K562 (cell line): Measurements from ENCODE around the gene CCDC82. TPM values are rescaled to one million over a fixed set of nuclear protein-coding genes. Genes with fewer than 3 reads are reported as not detected.

ENCODE experiments used
- BRF1 ChIP-seq: IDR thresholded peaks from 3 replicates; pipeline ENCODE4 v1.6.1; 2011; ENCODE audit warnings: borderline replicate concordance, mild to moderate bottlenecking; ENCODE audit not compliant: insufficient read length; ENCODE audit errors: extremely low read depth
- IRF1 ChIP-seq: sonication (generic); formaldehyde crosslinking; IDR thresholded peaks from 2 replicates; pipeline ENCODE4 v1.8.0; 2022; ENCODE audit warnings: missing genetic modification reagents, mild to moderate bottlenecking, borderline replicate concordance
- MNT ChIP-seq, 2 experiments: fragments of 450-650 bp; conservative IDR thresholded peaks; 2 replicates each; pipeline ENCODE4 v1.6.1; 2017; ENCODE audit warnings: mild to moderate bottlenecking in 2 of 2, moderate library complexity in 2 of 2
- TAF15 ChIP-seq: fragments of 200-400 bp; formaldehyde crosslinking; IDR thresholded peaks from 2 replicates; pipeline ENCODE4 v1.6.1; 2017; ENCODE audit warnings: mild to moderate bottlenecking, low read depth, low read length, moderate library complexity
- ZNF133 ChIP-seq: fragments of 250-450 bp; sonication (Bioruptor Pico); IDR thresholded peaks from 2 replicates; pipeline ENCODE4 v1.4.0; 2020; ENCODE audit warnings: mild to moderate bottlenecking
- ZNF318 ChIP-seq, 2 experiments: fragments of 450-650 bp; IDR thresholded peaks; 2 replicates each; pipeline ENCODE4 v1.6.1; 2016; ENCODE audit warnings: mild to moderate bottlenecking in 2 of 2, borderline replicate concordance in 1 of 2, low read depth in 1 of 2, moderate library complexity in 1 of 2
- ZNF444 ChIP-seq: fragments of 250-450 bp; sonication (Bioruptor Pico); IDR thresholded peaks from 2 replicates; pipeline ENCODE4 v1.4.0; 2020; ENCODE audit warnings: mild to moderate bottlenecking, moderate library complexity
- ZNF77 ChIP-seq: fragments of 250-450 bp; sonication (Bioruptor Pico); IDR thresholded peaks from 2 replicates; pipeline ENCODE4 v1.5.0; 2020
- polyA plus RNA-seq, 8 experiments: library from polyadenylated mRNA; depleted of rRNA in 4 of 8; stranded (reverse) in 5 of 8; unstranded in 3 of 8; fragments of >200 nt; fragmentation: Nextera tagmentation in 2 of 8; fragmentation: Illumina TruSeq in 1 of 8; extraction: Ambion mirVana in 2 of 8; extraction: Trizol in 1 of 8; gene quantifications; 2 replicates each; pipeline versions ENCODE4 v1.2.1 to v1.2.3, GENCODE V29; 2011 to 2014; ENCODE audit warnings: inconsistent platforms in 1 of 8, missing spikeins in 1 of 8
- total RNA-seq, 7 experiments: library from RNA; depleted of rRNA in 6 of 7; stranded (reverse); fragments of >200 nt in 6 of 7; fragmentation: Illumina TruSeq in 2 of 7; extraction: Trizol in 2 of 7; gene quantifications; 2 replicates each; pipeline versions ENCODE4 v1.2.1 to v1.2.3, GENCODE V29; 2011 to 2021; ENCODE audit warnings: low replicate concordance in 1 of 7
- TF ChIP-seq, protein P1 (sequence below): fragments of 450-650 bp; formaldehyde crosslinking; IDR thresholded peaks from 2 replicates; pipeline ENCODE4 v1.4.0; 2020; ENCODE audit warnings: mild to moderate bottlenecking, moderate library complexity
- TF ChIP-seq, protein P2 (sequence below): fragments of 450-650 bp; IDR thresholded peaks from 2 replicates; pipeline ENCODE4 v1.6.1; 2016; ENCODE audit warnings: borderline replicate concordance

CCDC82 gene
- total and polyA plus RNA-seq, 9 of the 15 experiments (the other 6 are each of a cell fraction or from before 2014, with no cell fraction given), result 12.5 to 51.3 (median 24.5) TPM

DNA sequence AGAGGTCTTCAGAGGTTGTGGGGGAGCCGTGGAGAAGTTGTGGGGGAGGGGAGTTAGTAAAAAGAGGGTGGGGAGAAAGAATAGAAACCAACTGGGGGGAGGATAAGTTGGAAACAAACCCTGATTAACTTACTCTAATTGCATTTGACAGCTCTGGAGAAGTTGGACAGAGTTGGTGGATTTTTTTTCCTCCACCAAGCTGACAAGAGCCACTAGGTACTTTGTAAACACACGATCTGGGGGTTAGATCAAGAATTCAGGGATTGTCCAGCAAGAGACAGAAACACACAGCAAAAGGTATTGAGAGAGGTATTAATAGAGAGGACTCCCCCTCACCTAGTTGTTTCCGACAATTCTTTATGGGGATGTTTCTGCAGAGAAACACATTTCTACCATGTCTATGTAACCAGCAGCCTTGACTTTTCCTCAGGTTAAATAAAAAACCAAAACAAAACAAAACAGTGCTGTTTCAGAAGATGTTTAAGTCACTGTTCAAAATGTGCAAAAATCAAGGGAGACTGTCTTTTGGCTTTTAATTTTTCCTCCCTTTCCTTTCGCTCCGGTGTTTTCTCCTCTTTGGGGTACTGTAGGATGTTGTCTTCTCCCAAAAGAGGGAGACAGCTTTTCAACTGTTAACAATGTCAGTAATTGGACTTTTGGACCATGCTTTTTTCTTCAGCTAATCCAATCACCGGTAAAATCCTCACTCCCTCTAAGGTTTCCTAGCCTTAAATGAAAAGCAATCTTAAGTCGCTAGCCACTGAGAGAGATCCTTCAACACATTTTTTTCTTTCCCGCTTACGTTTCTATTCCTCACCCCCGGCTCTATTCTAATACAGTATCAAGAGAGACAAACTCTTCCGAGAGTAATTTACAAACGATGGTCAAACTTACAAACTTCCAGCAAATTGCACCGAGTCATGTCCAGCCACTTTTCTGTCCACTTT lies 47.4 kb downstream of the CCDC82 start (continued):
- TF ChIP-seq ZNF318 (IDR thresholded peaks at IDR 0.05; ENCODE audit: borderline replicate concordance in 1 of 2, low read depth in 1 of 2) (0 out of 4 replicates have a peak, but pooled peaks of 1 of the 2 experiments have one; percentile 26), ZNF444 (CRISPR knock-in tag) (no peak), BRF1 (no peak), MNT (conservative IDR thresholded peaks at IDR 0.05) (0 out of 4 replicates have a peak, but pooled peaks of 1 of the 2 experiments have one; percentile 24), ZNF133 (CRISPR knock-in tag) (no peak), ZNF77 (CRISPR knock-in tag) (no peak), TAF15 (no peak), IRF1 (CRISPR knock-in tag) (no peak)
- TF ChIP-seq, protein P1, sequence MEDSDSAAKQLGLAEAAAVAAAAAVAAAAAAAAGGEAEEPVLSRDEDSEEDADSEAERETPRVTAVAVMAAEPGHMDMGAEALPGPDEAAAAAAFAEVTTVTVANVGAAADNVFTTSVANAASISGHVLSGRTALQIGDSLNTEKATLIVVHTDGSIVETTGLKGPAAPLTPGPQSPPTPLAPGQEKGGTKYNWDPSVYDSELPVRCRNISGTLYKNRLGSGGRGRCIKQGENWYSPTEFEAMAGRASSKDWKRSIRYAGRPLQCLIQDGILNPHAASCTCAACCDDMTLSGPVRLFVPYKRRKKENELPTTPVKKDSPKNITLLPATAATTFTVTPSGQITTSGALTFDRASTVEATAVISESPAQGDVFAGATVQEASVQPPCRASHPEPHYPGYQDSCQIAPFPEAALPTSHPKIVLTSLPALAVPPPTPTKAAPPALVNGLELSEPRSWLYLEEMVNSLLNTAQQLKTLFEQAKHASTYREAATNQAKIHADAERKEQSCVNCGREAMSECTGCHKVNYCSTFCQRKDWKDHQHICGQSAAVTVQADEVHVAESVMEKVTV, result no peak
- TF ChIP-seq, protein P2, sequence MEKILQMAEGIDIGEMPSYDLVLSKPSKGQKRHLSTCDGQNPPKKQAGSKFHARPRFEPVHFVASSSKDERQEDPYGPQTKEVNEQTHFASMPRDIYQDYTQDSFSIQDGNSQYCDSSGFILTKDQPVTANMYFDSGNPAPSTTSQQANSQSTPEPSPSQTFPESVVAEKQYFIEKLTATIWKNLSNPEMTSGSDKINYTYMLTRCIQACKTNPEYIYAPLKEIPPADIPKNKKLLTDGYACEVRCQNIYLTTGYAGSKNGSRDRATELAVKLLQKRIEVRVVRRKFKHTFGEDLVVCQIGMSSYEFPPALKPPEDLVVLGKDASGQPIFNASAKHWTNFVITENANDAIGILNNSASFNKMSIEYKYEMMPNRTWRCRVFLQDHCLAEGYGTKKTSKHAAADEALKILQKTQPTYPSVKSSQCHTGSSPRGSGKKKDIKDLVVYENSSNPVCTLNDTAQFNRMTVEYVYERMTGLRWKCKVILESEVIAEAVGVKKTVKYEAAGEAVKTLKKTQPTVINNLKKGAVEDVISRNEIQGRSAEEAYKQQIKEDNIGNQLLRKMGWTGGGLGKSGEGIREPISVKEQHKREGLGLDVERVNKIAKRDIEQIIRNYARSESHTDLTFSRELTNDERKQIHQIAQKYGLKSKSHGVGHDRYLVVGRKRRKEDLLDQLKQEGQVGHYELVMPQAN, result no peak; the same call in 1 of the 2 replicates
